HL-60 (cell line): ENCODE measurements around the gene HUNK.

Experiments used
- DNase-seq, 2 experiments: peaks; one replicate each; pipeline ENCODE4 v3.0.0-alpha.2; 2010 to 2020; ENCODE audit warnings: low read depth in 1 of 2, low spot score in 1 of 2
- H3K27ac ChIP-seq: fragments of 250-450 bp; sonication (Bioruptor Pico); replicated peaks from 2 replicates; pipeline ENCODE4 v1.5.1; 2020; ENCODE audit warnings: mild to moderate bottlenecking, moderate library complexity
- H3K27me3 ChIP-seq: fragments of 250-450 bp; sonication (Bioruptor Pico); 2 replicates; pipeline ENCODE4 v1.5.1; 2021; ENCODE audit warnings: mild to moderate bottlenecking, moderate library complexity; ENCODE audit not compliant: insufficient read depth, poor library complexity, severe bottlenecking
- H3K4me3 ChIP-seq: replicated peaks from 2 replicates; pipeline ENCODE4 v1.5.1; 2011; ENCODE audit warnings: mild to moderate bottlenecking, control low read depth, low read length; ENCODE audit not compliant: insufficient read depth
- CTCF ChIP-seq: IDR thresholded peaks from one replicate; pipeline ENCODE4 v1.5.1; 2011; ENCODE audit warnings: low read length, control low read depth, inconsistent platforms; ENCODE audit not compliant: insufficient read depth
- GABPA ChIP-seq: IDR thresholded peaks from 2 replicates; pipeline ENCODE4 v1.6.1; 2012; ENCODE audit warnings: low read depth
- POLR2AphosphoS5 ChIP-seq: IDR thresholded peaks from 2 replicates; pipeline ENCODE4 v1.6.1; 2012; ENCODE audit warnings: low read depth
- REST ChIP-seq: IDR thresholded peaks from 2 replicates; pipeline ENCODE4 v1.6.1; 2012; ENCODE audit warnings: low read depth; ENCODE audit not compliant: insufficient replicate concordance
- SPI1 ChIP-seq: IDR thresholded peaks from 2 replicates; pipeline ENCODE4 v1.6.1; 2012; ENCODE audit warnings: low read depth, mild to moderate bottlenecking, borderline replicate concordance

The HUNK gene

GRCh38 chr21:31837041-31837440 is 35.8 kb upstream of the HUNK start:
- TF ChIP-seq SPI1 (no peak), REST (no peak), POLR2AphosphoS5 (no peak), CTCF (no peak), GABPA (no peak)
- no peak for DNase-seq
- Histone ChIP-seq H3K4me3 (no peak overlapping the region), H3K27me3 (no peaks in the 10 kb centered on the region), H3K27ac (no peak overlapping the region)

GRCh38 chr21:31837618-31838390 is 35.0 kb upstream of the HUNK start:
- Histone ChIP-seq H3K27ac (no peak overlapping the region), H3K27me3 (no peaks in the 10 kb centered on the region), H3K4me3 (no peak overlapping the region)
- TF ChIP-seq GABPA = no peak
- TF ChIP-seq POLR2AphosphoS5 = no peak
- TF ChIP-seq CTCF = no peak
- TF ChIP-seq REST = no peak
- TF ChIP-seq SPI1 = no peak
- DNase-seq = peak in 1 of 2 experiments; percentile 1

- TF ChIP-seq CTCF (no peak), POLR2AphosphoS5 (no peak), GABPA (no peak)
- H3K27me3 ChIP-seq = no peaks in the 10 kb centered on the region
- no peak overlapping the region for H3K4me3 ChIP-seq
- H3K27ac ChIP-seq = no peak overlapping the region
- DNase-seq = no peak
Measured at GRCh38 chr21:31838586-31839355, 34.0 kb upstream of the HUNK start.
